Endothelial cell of umbilical vein (primary cell): Measurements from ENCODE around the gene CHID1.

Source experiments
- CTCF ChIP-seq, 2 donors: IDR thresholded peaks; 1 replicate in 1 of 2; 2 replicates in 1 of 2; pipeline ENCODE4 v1.5.1; 2011; ENCODE audit warnings: low read length in 2 of 2, mild to moderate bottlenecking in 2 of 2, moderate library complexity in 2 of 2, control low read depth in 1 of 2, inconsistent platforms in 1 of 2, low read depth in 1 of 2; ENCODE audit not compliant: insufficient read depth in 1 of 2; ENCODE audit errors: extremely low read depth in 1 of 2
- EZH2 ChIP-seq: IDR thresholded peaks from 2 replicates; pipeline ENCODE4 v1.6.1; 2012; ENCODE audit warnings: borderline replicate concordance, low read depth, mild to moderate bottlenecking, moderate library complexity, low read length, inconsistent platforms; ENCODE audit not compliant: severe bottlenecking
- MYC ChIP-seq: IDR thresholded peaks from one replicate; pipeline ENCODE4 v1.6.1; 2011; ENCODE audit warnings: mild to moderate bottlenecking, low read depth, low read length
- POLR2A ChIP-seq: IDR thresholded peaks from 2 replicates; pipeline ENCODE4 v1.6.1; 2012; ENCODE audit warnings: low read depth, mild to moderate bottlenecking, control low read depth, low read length
- POLR2AphosphoS5 ChIP-seq: IDR thresholded peaks from 2 replicates; pipeline ENCODE4 v1.6.1; 2012; ENCODE audit warnings: low read depth, mild to moderate bottlenecking, control low read depth, low read length, moderate library complexity; ENCODE audit not compliant: insufficient read depth

DNA sequence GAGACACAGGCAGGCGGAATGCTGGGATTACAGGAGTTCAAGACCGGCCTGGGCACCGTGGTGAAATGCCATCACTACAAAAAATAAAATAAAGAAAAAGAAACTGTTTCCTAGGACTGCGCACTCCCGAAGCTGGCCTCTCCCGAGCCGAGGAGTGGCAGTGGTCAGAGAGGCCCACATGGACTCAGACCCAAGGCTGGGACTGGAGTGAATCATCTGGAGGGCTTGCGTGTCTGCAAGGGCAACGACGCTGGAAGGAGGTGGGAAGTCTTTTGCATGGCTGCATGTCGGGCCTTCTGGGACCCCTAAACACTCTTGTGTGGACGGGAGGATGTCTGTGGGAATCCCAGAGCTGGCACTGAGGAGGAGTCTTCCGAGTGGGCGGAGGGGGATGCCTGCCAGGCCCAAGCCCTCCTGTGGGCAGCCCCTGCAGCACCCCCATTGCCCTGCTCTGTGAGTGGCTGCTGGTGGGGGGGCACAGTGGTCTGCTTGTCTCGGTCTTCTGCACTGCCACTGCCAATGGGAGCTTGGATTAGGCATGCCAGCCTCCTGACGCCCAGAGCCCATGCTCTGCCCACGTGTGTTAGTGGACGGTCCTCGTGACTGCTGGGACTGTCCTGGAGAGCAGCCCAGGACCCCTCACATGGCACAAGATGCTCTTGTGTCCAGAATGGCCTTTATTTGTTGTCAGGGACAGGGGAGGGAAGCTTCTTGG lies 13.2 kb upstream of the CHID1 start:
- no peak for TF ChIP-seq CTCF (IDR thresholded peaks at IDR 0.05; ENCODE audit: extremely low read depth in 1 of 2, insufficient read depth in 1 of 2, low read depth in 1 of 2, low read length in 2 of 2)
- no peak for TF ChIP-seq EZH2
- TF ChIP-seq POLR2AphosphoS5: no peak
- no peak for TF ChIP-seq POLR2A
- TF ChIP-seq MYC: no peak
